DLD1 (cell line): Measurements from ENCODE around the gene NR4A1.

Source experiments
- in situ Hi-C: cut with HindIII; loops from 2 replicates; pipeline ENCODE4 v1.10.0; 2017; ENCODE audit warnings: low sequenced_read_pairs

Gene NR4A1

GRCh38 chr12:52038447-52038846 is 12.8 kb upstream of the NR4A1 start:
- in situ Hi-C loops, result loop anchor here (10.0 kb wide), 1 partner anchor 56 kb away; no protein-coding TSS in a partner anchor

- in situ Hi-C loops, result no loop called here
These were observed 10.2 kb upstream of the NR4A1 start for GRCh38 chr12:52041035-52041434.

- in situ Hi-C loops, result no loop called here
These were observed 9.5 kb upstream of the NR4A1 start for GRCh38 chr12:52041695-52042123.

GRCh38 chr12:52042706-52043385 is 8.4 kb upstream of the NR4A1 start:
- in situ Hi-C loops, result no loop called here

GRCh38 chr12:52043386-52044212 is 7.6 kb upstream of the NR4A1 start:
- in situ Hi-C loops, result no loop called here

GRCh38 chr12:52044292-52044983 is 6.8 kb upstream of the NR4A1 start:
- in situ Hi-C loops, result no loop called here

- in situ Hi-C loops, result no loop called here
These were observed 5.4 kb upstream of the NR4A1 start for GRCh38 chr12:52045794-52046199.

- in situ Hi-C loops, result no loop called here
These were observed 4.4 kb upstream of the NR4A1 start for GRCh38 chr12:52046859-52047258.

- in situ Hi-C loops, result no loop called here
These were observed 2.0 kb upstream of the NR4A1 start for GRCh38 chr12:52049286-52049685.

- in situ Hi-C loops, result no loop called here
These were observed 1.6 kb upstream of the NR4A1 start for GRCh38 chr12:52049688-52050087.

- in situ Hi-C loops, result no loop called here
These were observed 1.0 kb upstream of the NR4A1 start for GRCh38 chr12:52050116-52050757.

- in situ Hi-C loops, result no loop called here
These were observed 1.4 kb downstream of the NR4A1 start for GRCh38 chr12:52052468-52053186.

GRCh38 chr12:52053536-52054209 is 2.4 kb downstream of the NR4A1 start:
- in situ Hi-C loops, result no loop called here

- in situ Hi-C loops, result no loop called here
These were observed 3.1 kb downstream of the NR4A1 start for GRCh38 chr12:52054231-52054832.

GRCh38 chr12:52054833-52055730 is 3.8 kb downstream of the NR4A1 start:
- in situ Hi-C loops, result no loop called here

- in situ Hi-C loops, result no loop called here
These were observed 4.8 kb downstream of the NR4A1 start for GRCh38 chr12:52055731-52056711.
